NT2/D1 (cell line): ENCODE data around the gene ADGRA1.
"Not testable (repeated sequence)": the region's sequence is repeated elsewhere in the genome, so short reads cannot be mapped to it uniquely, and the experiment has no call there.

ENCODE experiments used
- DNase-seq: peaks from one replicate; pipeline ENCODE4 v3.0.0-alpha.2; 2011; ENCODE audit warnings: low read depth, low spot score
- H3K27me3 ChIP-seq: 2 replicates; pipeline ENCODE4 v1.6.0; 2011; ENCODE audit warnings: mild to moderate bottlenecking; ENCODE audit not compliant: insufficient read length, insufficient read depth
- H3K36me3 ChIP-seq: 2 replicates; pipeline ENCODE4 v1.6.1; 2011; ENCODE audit warnings: mild to moderate bottlenecking, low read length, mixed read lengths; ENCODE audit not compliant: insufficient read depth, insufficient read length
- H3K4me1 ChIP-seq: 2 replicates; pipeline ENCODE4 v1.5.1; 2011; ENCODE audit not compliant: insufficient read depth, insufficient read length
- H3K4me3 ChIP-seq: 2 replicates; pipeline ENCODE4 v1.5.1; 2011; ENCODE audit warnings: low read depth; ENCODE audit not compliant: insufficient read length
- H3K9ac ChIP-seq: 2 replicates; pipeline ENCODE4 v1.6.0; 2011; ENCODE audit warnings: low read depth; ENCODE audit not compliant: insufficient read length
- H3K9me3 ChIP-seq: 2 replicates; pipeline ENCODE4 v1.5.1; 2011; ENCODE audit warnings: mild to moderate bottlenecking, low read length; ENCODE audit not compliant: insufficient read depth
- SUZ12 ChIP-seq: IDR thresholded peaks from 2 replicates; pipeline ENCODE4 v1.6.1; 2011; ENCODE audit not compliant: insufficient read length, insufficient read depth; ENCODE audit errors: extremely low read depth
- YY1 ChIP-seq: IDR thresholded peaks from 2 replicates; pipeline ENCODE4 v1.6.1; 2011; ENCODE audit not compliant: insufficient read length, insufficient read depth
- ZNF274 ChIP-seq: IDR thresholded peaks from 2 replicates; pipeline ENCODE4 v1.6.1; 2011; ENCODE audit warnings: mild to moderate bottlenecking, low read depth, low read length

ADGRA1 gene

DNA sequence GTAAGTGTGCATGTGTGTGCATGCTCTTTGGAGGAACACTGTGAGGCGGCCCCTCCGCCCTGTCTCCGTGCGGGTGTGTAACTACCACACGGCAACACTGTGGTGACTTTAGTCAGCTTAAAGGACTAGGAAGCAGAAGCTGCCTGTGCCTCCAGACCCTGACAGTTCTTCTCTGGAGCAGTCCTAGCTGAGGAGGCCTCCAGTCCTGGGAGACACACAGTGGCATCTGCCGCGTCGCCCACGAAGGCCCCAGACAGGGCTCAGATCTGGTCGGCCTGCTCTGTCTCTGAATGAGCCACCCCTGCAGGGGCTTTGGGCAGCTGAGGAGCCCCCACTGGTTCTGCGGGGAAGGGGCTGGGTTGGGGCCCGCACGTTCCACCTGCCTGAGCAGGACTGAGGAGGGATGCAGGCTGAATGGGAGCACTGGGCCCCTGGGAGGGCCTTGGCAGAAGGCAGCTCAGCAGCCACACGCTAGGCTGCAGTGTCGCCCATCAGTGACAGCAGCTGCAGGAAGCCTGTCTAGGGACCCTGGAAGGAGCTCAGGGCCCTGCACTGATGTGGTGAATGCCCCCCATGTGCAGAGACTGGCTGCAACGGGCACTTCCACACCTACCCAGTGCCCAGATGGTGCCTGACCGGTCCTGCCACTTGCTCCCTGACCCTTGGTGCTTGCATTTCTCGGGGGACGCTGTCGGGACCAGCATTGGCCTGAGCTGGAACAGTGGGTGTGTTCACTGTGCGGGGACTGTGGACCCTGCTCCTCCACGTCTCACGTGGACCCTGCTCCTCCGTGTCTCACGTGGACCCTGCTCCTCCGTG, 45.0 kb downstream of the ADGRA1 start:
- TF ChIP-seq YY1 (no peak), SUZ12 (no peak), ZNF274 (no peak)
- H3K4me3 ChIP-seq: no peak overlapping the region
- no peak for DNase-seq
- H3K9ac ChIP-seq: no peak overlapping the region
- H3K4me1 ChIP-seq: no peaks in the 10 kb centered on the region
- no peaks in the 10 kb centered on the region for H3K9me3 ChIP-seq
- H3K27me3 ChIP-seq: no peaks in the 10 kb centered on the region
- no peaks in the 10 kb centered on the region for H3K36me3 ChIP-seq

DNA sequence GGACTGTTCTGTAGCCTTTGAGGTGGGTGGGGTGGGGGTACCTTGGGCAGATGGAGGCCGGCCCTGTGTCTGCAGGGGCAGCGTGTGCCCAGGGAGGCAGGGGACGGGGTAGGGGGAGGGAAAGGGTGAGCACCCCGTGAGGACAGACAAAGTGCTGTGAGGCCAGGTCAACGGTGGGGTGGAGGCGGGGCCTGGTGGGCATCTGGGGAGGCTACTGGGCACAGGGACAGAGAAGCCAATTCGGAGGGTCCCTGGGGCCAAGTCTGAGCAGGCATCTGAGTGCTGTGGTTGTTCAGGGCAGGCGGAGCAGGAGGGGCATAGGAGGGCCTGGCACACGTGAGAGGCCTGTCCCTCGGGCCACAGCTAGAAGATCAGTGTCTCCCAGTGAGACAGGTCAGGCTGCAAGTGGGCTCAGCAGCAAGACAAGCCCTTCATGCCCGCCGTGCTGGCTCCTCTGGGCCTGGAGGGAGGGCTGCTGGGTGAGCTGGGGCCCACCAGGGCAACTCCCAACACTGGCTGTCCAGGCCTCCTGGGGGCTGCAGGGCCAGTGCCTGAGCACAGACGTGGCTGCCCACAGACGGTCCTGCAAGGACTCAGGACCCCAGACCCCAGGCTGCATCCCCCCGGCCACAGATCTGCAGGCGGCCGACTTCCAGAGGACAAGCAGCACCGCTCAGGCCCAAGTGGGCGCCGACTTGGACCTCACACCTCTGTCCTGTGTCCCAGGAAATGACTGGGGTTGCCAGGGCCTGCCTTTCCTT, 45.9 kb downstream of the ADGRA1 start:
- Histone ChIP-seq H3K4me3 (no peak overlapping the region), H3K9ac (no peak overlapping the region), H3K27me3 (no peaks in the 10 kb centered on the region), H3K36me3 (no peaks in the 10 kb centered on the region), H3K4me1 (no peaks in the 10 kb centered on the region), H3K9me3 (no peaks in the 10 kb centered on the region)
- DNase-seq: no peak
- TF ChIP-seq SUZ12 (no peak), YY1 (no peak), ZNF274 (no peak)

DNA sequence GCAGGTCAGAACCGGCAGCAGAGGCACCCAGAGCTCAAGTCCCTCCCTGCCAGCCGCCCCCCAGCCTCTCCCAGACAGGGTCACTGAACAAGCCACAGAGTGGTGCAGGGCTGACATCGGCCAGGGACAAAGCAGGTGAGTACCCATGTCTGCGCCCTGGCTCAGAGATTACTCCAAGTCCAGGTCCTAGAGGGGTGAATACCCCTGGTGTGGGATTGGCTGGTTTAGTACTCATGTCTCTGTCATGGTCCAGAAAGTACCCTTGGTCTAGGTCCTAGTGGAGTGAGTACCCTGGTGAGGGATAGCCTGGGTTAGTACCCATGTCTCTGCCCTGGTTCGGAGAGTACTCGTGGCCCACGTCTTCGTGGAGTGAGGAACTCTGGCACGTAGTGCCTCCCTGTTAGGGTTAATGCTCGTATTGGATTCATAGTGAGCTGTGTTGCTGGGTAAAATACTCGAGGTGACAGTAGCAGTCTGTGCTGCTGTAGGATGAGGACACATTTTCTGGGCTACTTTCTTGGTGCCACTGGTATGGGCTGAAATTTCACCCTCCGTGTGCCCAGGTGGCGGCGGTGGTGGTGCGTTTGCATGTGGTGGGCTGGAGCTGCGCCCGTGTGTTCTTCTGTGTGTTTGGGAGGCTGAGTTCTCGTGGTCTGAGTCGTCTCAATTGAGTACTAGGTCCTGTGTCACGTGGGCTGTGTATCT, 46.8 kb downstream of the ADGRA1 start:
- no peaks in the 10 kb centered on the region for H3K27me3 ChIP-seq
- no peaks in the 10 kb centered on the region for H3K36me3 ChIP-seq
- no peaks in the 10 kb centered on the region for H3K9me3 ChIP-seq
- TF ChIP-seq YY1: no peak
- no peak for TF ChIP-seq SUZ12
- TF ChIP-seq ZNF274: no peak
- no peak overlapping the region for H3K4me3 ChIP-seq
- no peak for DNase-seq
- H3K4me1 ChIP-seq: no peaks in the 10 kb centered on the region
- no peak overlapping the region for H3K9ac ChIP-seq

DNA sequence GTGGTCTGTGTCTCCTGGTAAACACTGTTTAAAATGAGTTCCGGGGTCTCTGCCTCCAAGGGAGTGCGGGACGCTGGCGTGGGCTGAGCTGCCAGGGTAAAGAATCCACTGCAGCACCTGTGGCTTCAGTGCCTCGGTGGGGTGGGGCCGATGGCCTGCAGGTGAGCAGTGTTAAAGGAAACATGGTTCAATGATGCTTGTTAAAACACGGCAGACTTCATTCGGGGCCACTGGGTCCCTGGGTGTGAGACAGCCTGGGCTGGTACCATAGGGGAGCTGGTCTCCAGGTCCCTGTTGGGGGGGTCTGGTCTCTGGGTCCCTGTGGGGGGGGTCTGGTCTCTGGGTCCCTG, 47.4 kb downstream of the ADGRA1 start:
- Histone ChIP-seq H3K36me3 (no peaks in the 10 kb centered on the region), H3K27me3 (no peaks in the 10 kb centered on the region), H3K4me1 (no peaks in the 10 kb centered on the region), H3K9ac (no peak overlapping the region), H3K4me3 (no peak overlapping the region), H3K9me3 (no peaks in the 10 kb centered on the region)
- TF ChIP-seq YY1: no peak
- TF ChIP-seq SUZ12: no peak
- TF ChIP-seq ZNF274: no peak
- no peak for DNase-seq

DNA sequence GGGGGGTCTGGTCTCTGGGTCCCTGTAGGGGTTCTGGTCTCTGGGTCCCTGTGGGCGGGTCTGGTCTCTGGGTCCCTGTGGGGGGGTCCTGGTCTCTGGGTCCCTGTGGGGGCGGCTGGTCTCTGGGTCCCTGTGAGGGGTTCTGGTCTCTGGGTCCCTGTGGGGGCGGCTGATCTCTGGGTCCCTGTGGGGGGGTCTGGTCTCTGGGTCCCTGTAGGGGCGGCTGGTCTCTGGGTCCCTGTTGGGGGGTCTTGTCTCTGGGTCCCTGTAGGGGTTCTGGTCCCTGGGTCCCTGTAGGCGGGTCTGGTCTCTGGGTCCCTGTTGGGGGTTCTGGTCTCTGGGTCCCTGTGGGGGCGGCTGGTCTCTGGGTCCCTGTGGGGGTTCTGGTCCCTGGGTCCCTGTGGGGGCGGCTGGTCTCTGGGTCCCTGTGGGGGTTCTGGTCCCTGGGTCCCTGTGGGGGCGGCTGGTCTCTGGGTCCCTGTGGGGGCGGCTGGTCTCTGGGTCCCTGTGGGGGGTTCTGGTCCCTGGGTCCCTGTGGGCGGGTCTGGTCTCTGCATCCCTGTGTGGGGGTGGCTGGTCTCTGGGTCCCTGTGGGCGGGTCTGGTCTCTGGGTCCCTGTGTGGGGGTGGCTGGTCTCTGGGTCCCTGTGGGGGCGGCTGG, 49.9 kb downstream of the ADGRA1 start:
- H3K9me3 ChIP-seq, H3K27me3 ChIP-seq, H3K4me3 ChIP-seq, DNase-seq, H3K9ac ChIP-seq, H3K4me1 ChIP-seq, H3K36me3 ChIP-seq: not testable (repeated sequence)

DNA sequence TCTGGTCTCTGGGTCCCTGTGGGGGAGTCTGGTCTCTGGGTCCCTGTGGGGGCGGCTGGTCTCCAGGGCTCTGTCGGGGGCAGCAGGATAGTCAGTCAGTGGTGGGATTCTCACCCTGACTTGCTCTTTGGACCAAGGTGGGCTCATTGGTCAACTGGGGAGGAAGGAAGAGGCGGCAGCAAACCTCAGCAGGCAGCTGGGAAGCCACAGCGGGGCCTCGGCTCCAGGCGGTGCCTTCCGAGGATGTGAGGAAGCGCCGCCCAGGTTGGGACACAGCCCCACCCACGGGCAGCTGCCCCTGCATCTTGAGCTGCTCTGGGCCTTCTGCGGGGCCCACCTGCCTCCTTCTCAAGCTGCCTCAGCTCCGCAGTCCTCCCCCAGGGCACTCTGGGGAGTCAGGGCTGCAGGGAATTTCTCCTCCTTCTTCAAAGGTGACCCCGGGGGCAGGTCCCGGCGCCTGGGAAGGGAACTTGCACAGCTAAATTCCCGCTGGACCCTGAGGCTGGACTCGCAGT, 51.9 kb downstream of the ADGRA1 start:
- H3K36me3 ChIP-seq: no peaks in the 10 kb centered on the region
- peaks cover 2% of the 10 kb centered on the region for H3K4me1 ChIP-seq

More for the DNA sequence above, 51.9 kb downstream of the ADGRA1 start:
- Histone ChIP-seq H3K9me3 (no peaks in the 10 kb centered on the region), H3K9ac (no peak overlapping the region), H3K4me3 (no peak overlapping the region), H3K27me3 (no peaks in the 10 kb centered on the region)
- DNase-seq: no peak
- TF ChIP-seq YY1 (no peak), SUZ12 (no peak), ZNF274 (no peak)
